ENCODE measurements around the gene BIRC7. TPM values are rescaled to one million over a fixed set of nuclear protein-coding genes. Genes with fewer than 3 reads are reported as not detected.

The BIRC7 gene
- polyA plus RNA-seq, 3 donors, result 0.21 TPM; not detected in 2

DNA sequence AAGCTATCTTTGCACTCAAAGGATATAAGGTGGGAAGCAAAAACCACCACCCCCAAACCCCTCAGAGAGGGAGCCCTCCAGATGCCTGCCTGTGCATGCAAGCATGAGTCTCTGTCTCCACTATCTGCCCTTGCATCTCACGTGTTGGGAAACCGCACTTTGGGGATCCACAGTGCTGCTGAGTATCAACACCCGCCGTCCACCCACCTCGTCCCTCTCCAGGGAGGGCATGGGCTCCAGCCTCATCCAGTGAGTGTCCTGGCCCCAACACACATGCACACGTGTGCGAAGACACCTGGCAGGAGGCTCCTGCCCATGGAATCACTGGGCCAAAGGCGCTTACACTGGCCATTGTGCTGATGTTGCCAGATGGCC is 16.3 kb upstream of the BIRC7 start:
- Mint-ChIP-seq H3K4me3 (no peak overlapping the region), H3K9me3 (no peaks in the 10 kb centered on the region), H3K27me3 (ENCODE audit: low read depth in 3 of 3) (peaks cover 8 to 18% (median 16%) of the 10 kb centered on the region in 3 donors), H3K4me1 (peaks cover 16% of the 10 kb centered on the region), H3K36me3 (peaks cover under 1 to 3% of the 10 kb centered on the region in 2 donors), H3K27ac (no peak overlapping the region)
- Histone ChIP-seq H3K9me3 (replicated peaks in 1 of 2; ENCODE audit: control insufficient read depth in 1 of 2, insufficient read depth in 1 of 2, low read length in 2 of 2) (no peaks in the 10 kb centered on the region), H3K9ac (ENCODE audit: insufficient read depth, low read length, poor library complexity, severe bottlenecking) (no peak overlapping the region), H3K36me3 (replicated peaks in 1 of 2; ENCODE audit: control insufficient read depth in 1 of 2, insufficient read depth in 2 of 2, low read length in 2 of 2) (peaks cover 0 to 2% of the 10 kb centered on the region in 2 donors), H2AFZ (ENCODE audit: insufficient read depth, low read depth, low read length, poor library complexity, severe bottlenecking) (no peak overlapping the region), H3K4me2 (replicated peaks; ENCODE audit: extremely low read depth, low read length, poor library complexity, severe bottlenecking) (no peak overlapping the region), H3K79me2 (ENCODE audit: insufficient read depth, low read length) (peaks cover 13% of the 10 kb centered on the region), H3K27ac (ENCODE audit: low read depth in 1 of 2, low read length in 2 of 2) (no peak overlapping the region), H3K4me3 (replicated peaks in 1 of 3; ENCODE audit: low read depth in 2 of 3, low read length in 3 of 3) (no peak overlapping the region), H4K20me1 (ENCODE audit: insufficient read depth, low read length) (peaks cover 9% of the 10 kb centered on the region), H3K27me3 (ENCODE audit: control insufficient read depth in 2 of 2, insufficient read depth in 2 of 2, low read length in 2 of 2) (peaks cover 0 to 5% of the 10 kb centered on the region in 2 donors), H3K4me1 (ENCODE audit: control insufficient read depth in 1 of 2, insufficient read depth in 2 of 2, low read length in 2 of 2) (peaks cover 15 to 18% of the 10 kb centered on the region in 2 donors)
- intact Hi-C loops (cut with micrococcal nuclease), result loop anchor here in 1 of 2 donors (10.0 kb wide), 1 partner anchor 285 kb away; the partner anchor contains the start of gene GID8
- TF ChIP-seq, protein P1, sequence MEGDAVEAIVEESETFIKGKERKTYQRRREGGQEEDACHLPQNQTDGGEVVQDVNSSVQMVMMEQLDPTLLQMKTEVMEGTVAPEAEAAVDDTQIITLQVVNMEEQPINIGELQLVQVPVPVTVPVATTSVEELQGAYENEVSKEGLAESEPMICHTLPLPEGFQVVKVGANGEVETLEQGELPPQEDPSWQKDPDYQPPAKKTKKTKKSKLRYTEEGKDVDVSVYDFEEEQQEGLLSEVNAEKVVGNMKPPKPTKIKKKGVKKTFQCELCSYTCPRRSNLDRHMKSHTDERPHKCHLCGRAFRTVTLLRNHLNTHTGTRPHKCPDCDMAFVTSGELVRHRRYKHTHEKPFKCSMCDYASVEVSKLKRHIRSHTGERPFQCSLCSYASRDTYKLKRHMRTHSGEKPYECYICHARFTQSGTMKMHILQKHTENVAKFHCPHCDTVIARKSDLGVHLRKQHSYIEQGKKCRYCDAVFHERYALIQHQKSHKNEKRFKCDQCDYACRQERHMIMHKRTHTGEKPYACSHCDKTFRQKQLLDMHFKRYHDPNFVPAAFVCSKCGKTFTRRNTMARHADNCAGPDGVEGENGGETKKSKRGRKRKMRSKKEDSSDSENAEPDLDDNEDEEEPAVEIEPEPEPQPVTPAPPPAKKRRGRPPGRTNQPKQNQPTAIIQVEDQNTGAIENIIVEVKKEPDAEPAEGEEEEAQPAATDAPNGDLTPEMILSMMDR (IDR thresholded peaks at IDR 0.05), result no peak
- DNase-seq, result no peak
- WGBS (ENCODE audit: insufficient coverage), result 92% methylated on average over 6 of the region's 8 CpGs

DNA sequence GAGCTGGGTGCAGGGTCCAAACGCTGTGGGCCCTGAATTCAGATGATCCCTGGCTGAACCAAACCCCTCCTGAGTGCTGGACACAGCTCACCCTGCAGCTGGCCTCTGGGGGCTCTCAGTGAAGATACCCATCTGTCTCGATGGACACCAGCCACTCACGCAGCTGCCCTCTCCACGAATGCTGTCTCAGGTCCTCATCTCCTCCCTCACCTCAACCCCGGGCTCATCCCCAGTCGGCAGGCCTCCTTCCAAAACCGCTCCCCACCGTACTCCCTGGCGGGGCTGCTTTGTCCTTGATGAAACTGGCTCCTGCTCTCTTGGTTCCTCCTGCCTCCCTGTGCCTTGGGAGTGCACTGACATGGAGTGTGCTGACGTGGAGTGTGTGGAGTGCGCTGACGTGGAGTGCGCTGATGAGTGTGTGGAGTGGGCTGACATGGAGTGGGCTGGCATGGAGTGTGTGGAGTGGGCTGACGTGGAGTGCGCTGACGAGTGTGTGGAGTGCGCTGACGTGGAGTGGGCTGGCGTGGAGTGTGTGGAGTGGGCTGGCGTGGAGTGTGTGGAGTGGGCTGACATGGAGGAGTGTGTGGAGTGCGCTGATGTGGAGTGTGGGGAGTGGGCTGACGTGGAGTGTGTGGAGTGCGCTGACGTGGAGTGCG is 15.7 kb upstream of the BIRC7 start:
- H3K27me3 Mint-ChIP-seq (ENCODE audit: low read depth in 3 of 3), result peaks cover 12 to 18% (median 16%) of the 10 kb centered on the region in 3 donors
- H3K4me3 Mint-ChIP-seq, result no peak overlapping the region

More for the DNA sequence above, 15.7 kb upstream of the BIRC7 start:
- H3K36me3 ChIP-seq (replicated peaks in 1 of 2; ENCODE audit: control insufficient read depth in 1 of 2, insufficient read depth in 2 of 2, low read length in 2 of 2), result no peaks in the 10 kb centered on the region
- no peak overlapping the region for H2AFZ ChIP-seq (ENCODE audit: insufficient read depth, low read depth, low read length, poor library complexity, severe bottlenecking)
- TF ChIP-seq, protein P1 (IDR thresholded peaks at IDR 0.05), result no peak
- Mint-ChIP-seq H3K27ac (peak overlapping the region in 1 of 7 donors; percentile 69), H3K9me3 (no peaks in the 10 kb centered on the region), H3K36me3 (no peaks in the 10 kb centered on the region), H3K4me1 (peaks cover 11% of the 10 kb centered on the region)
- no peak overlapping the region for H3K4me2 ChIP-seq (replicated peaks; ENCODE audit: extremely low read depth, low read length, poor library complexity, severe bottlenecking)
- WGBS (ENCODE audit: insufficient coverage), result 89% methylated on average over 21 of the region's 25 CpGs
- peaks cover 4% of the 10 kb centered on the region for H4K20me1 ChIP-seq (ENCODE audit: insufficient read depth, low read length)
- H3K4me1 ChIP-seq (ENCODE audit: control insufficient read depth in 1 of 2, insufficient read depth in 2 of 2, low read length in 2 of 2), result peaks cover 10 to 13% of the 10 kb centered on the region in 2 donors
- no peak overlapping the region for H3K4me3 ChIP-seq (replicated peaks in 1 of 3; ENCODE audit: low read depth in 2 of 3, low read length in 3 of 3)
- H3K79me2 ChIP-seq (ENCODE audit: insufficient read depth, low read length), result peaks cover 7% of the 10 kb centered on the region
- intact Hi-C loops (cut with micrococcal nuclease), result loop anchor here in 1 of 2 donors (5.0 to 10.0 kb wide), 2 partner anchors 52 to 285 kb away; partner anchors contain the start of genes ARFGAP1 and GID8
- H3K27me3 ChIP-seq (ENCODE audit: control insufficient read depth in 2 of 2, insufficient read depth in 2 of 2, low read length in 2 of 2), result peaks cover 0 to 5% of the 10 kb centered on the region in 2 donors
- H3K9me3 ChIP-seq (replicated peaks in 1 of 2; ENCODE audit: control insufficient read depth in 1 of 2, insufficient read depth in 1 of 2, low read length in 2 of 2), result no peaks in the 10 kb centered on the region
- no peak overlapping the region for H3K27ac ChIP-seq (ENCODE audit: low read depth in 1 of 2, low read length in 2 of 2)
- H3K9ac ChIP-seq (ENCODE audit: insufficient read depth, low read length, poor library complexity, severe bottlenecking), result no peak overlapping the region
- DNase-seq, result no peak

Measured in CD14-positive monocyte (primary cell).